GM12874 (cell line): ENCODE data around the gene C7orf33.

Experiments used
- CTCF ChIP-seq: IDR thresholded peaks from 2 replicates; pipeline ENCODE4 v1.5.1; 2011; ENCODE audit warnings: low read depth, mild to moderate bottlenecking, control low read depth, low read length, moderate library complexity; ENCODE audit not compliant: insufficient read depth

The C7orf33 gene

GRCh38 chr7:148553979-148554378, 36.6 kb upstream of the C7orf33 start:
- no peak for TF ChIP-seq CTCF

GRCh38 chr7:148556892-148557291, 33.7 kb upstream of the C7orf33 start:
- TF ChIP-seq CTCF = no peak

- TF ChIP-seq CTCF = no peak
Measured at GRCh38 chr7:148558914-148559313, 31.7 kb upstream of the C7orf33 start.

- no peak for TF ChIP-seq CTCF
Measured at GRCh38 chr7:148561099-148561498, 29.5 kb upstream of the C7orf33 start.

- TF ChIP-seq CTCF = no peak
Measured at GRCh38 chr7:148563583-148564274, 26.8 kb upstream of the C7orf33 start.

- no peak for TF ChIP-seq CTCF
Measured at GRCh38 chr7:148566736-148567135, 23.8 kb upstream of the C7orf33 start.

GRCh38 chr7:148567524-148567923, 23.0 kb upstream of the C7orf33 start:
- no peak for TF ChIP-seq CTCF
